GM19043 (cell line): ENCODE results near the gene PPL.
"Not testable (repeated sequence)": the region's sequence is repeated elsewhere in the genome, so short reads cannot be mapped to it uniquely, and the experiment has no call there.

Source experiments
- ATAC-seq: cut with Tn5 transposase; IDR thresholded peaks from one replicate; pipeline ENCODE4 v1.9.1; 2021; ENCODE audit warnings: low read depth; ENCODE audit not compliant: unreplicated experiment

Gene PPL

GRCh38 chr16:4960579-4960978 is 23.6 kb upstream of the PPL start:
- no peak for ATAC-seq

GRCh38 chr16:4958510-4959438 is 21.8 kb upstream of the PPL start:
- no peak for ATAC-seq

- ATAC-seq, result peak; percentile 61
Observed at GRCh38 chr16:4957720-4958509, 21.0 kb upstream of the PPL start, which contains the start of gene SEC14L5. SEC14L5 (plus strand) TSS chr16:4958330; CDS start chr16:4959324, 994 bp downstream.

- ATAC-seq, result no peak
Observed at GRCh38 chr16:4957420-4957719, 20.4 kb upstream of the PPL start.

- ATAC-seq, result no peak
Observed at GRCh38 chr16:4954714-4955113, 17.8 kb upstream of the PPL start.

GRCh38 chr16:4951583-4951982 is 14.6 kb upstream of the PPL start:
- ATAC-seq, result not testable (repeated sequence)

- no peak for ATAC-seq
Observed at GRCh38 chr16:4949986-4950385, 13.0 kb upstream of the PPL start.

GRCh38 chr16:4948903-4949766 is 12.2 kb upstream of the PPL start:
- ATAC-seq, result no peak

- ATAC-seq, result no peak
Observed at GRCh38 chr16:4947722-4948503, 11.0 kb upstream of the PPL start.

- ATAC-seq, result no peak
Observed at GRCh38 chr16:4946917-4947316, 10.0 kb upstream of the PPL start.

GRCh38 chr16:4945560-4946502 is 8.9 kb upstream of the PPL start:
- ATAC-seq, result no peak

GRCh38 chr16:4944333-4945281 is 7.7 kb upstream of the PPL start:
- no peak for ATAC-seq

- ATAC-seq, result no peak
Observed at GRCh38 chr16:4942481-4942880, 5.5 kb upstream of the PPL start.

GRCh38 chr16:4940719-4941118 is 3.8 kb upstream of the PPL start:
- no peak for ATAC-seq

- ATAC-seq, result no peak
Observed at GRCh38 chr16:4938683-4939030, 1.7 kb upstream of the PPL start.

- ATAC-seq, result no peak
Observed at GRCh38 chr16:4937782-4938682, 1.1 kb upstream of the PPL start.
